ENCODE measurements around the gene SCAMP1.

GRCh38 chr5:78433972-78434371 lies 73.6 kb downstream of the SCAMP1 start:
- TF ChIP-seq SP4 (IDR thresholded peaks at IDR 0.05; ENCODE audit: low read length) (no peak), POLR2A (IDR thresholded peaks at IDR 0.05; ENCODE audit: control extremely low read depth in 1 of 2, low read depth in 2 of 2, low read length in 2 of 2) (no peak), RFX5 (IDR thresholded peaks at IDR 0.05; ENCODE audit: borderline replicate concordance, low read depth, low read length) (no peak), EZH2 (IDR thresholded peaks at IDR 0.05; ENCODE audit: low read depth, low read length, severe bottlenecking) (no peak), JUND (IDR thresholded peaks at IDR 0.05; ENCODE audit: low read length) (no peak), CEBPB (IDR thresholded peaks at IDR 0.05; ENCODE audit: low read depth, low read length) (no peak), SP1 (IDR thresholded peaks at IDR 0.05; ENCODE audit: low read depth, low read length) (no peak), CTCF (IDR thresholded peaks at IDR 0.05; ENCODE audit: control extremely low read depth in 1 of 3, insufficient read depth in 1 of 3, low read depth in 1 of 3, low read length in 3 of 3) (no peak), POLR2AphosphoS5 (IDR thresholded peaks at IDR 0.05; ENCODE audit: low read depth, low read length) (no peak), KDM5A (IDR thresholded peaks at IDR 0.05; ENCODE audit: low read length) (no peak), MAX (IDR thresholded peaks at IDR 0.05) (no peak)
